ENCODE results near the gene CISH. TPM values are rescaled to one million over a fixed set of nuclear protein-coding genes. Genes with fewer than 3 reads are reported as not detected.
A peak's percentile ranks its signal among the peaks of the same experiment; 100 is the strongest.

The CISH gene, protein sequence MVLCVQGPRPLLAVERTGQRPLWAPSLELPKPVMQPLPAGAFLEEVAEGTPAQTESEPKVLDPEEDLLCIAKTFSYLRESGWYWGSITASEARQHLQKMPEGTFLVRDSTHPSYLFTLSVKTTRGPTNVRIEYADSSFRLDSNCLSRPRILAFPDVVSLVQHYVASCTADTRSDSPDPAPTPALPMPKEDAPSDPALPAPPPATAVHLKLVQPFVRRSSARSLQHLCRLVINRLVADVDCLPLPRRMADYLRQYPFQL
- 2.6 TPM for total RNA-seq (ENCODE audit: unreplicated experiment)
- long read RNA-seq, partial matches to known transcripts: 0 of 1 reads
- long read RNA-seq, other reads (novel, unspliced or antisense): 0 of 1 reads

DNA sequence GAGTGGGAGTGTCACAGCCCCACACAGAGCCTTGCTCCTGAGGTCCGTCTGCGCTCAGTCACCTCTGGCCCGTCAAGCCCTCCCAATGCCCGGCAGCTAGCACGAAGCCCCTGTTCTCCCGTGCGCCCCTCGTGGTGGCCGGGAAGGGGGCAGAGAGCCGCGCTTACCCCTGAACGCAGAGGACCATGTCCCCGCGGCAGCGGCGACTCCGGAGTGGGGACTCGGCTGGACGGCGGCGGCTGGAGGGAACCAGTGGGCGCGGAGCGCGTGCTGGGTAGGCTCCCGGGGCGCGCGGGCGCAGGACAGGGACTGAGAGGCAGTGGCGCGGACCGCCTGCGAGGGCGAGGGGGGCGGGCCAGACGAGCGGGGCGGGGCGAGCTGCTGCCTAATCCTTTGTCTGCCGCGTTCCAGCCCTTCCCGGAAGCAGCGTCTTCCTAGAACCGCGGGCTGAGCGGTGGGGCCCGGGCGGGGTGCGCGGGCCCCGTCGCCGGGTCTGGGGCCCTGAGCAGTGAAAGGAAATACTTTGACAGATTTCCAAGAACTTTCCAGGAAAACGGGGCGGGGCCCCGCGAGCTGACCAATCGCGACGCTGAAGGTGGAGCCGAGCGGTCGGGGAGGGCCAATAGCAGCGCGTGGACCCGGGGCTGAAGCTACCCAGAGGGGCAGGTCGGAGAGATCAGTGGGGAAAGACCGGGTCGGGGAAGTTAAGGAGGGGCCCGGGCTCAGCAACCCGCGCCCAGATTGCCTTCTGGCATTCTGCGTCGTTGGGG lies at the start of gene CISH:
TSS of gene CISH (minus strand) at position 311 of the 770 bp plus-strand sequence. CDS start at position 187, 124 bp downstream.
- H3K27ac Mint-ChIP-seq (ENCODE audit: unreplicated experiment): no peak within 1 kb of the TSS
- H3K4me1 Mint-ChIP-seq (ENCODE audit: unreplicated experiment): peaks cover 36% of the 10 kb centered on the region
- peak; percentile 94 for DNase-seq (ENCODE audit: low spot score)
- TF ChIP-seq, protein P1, sequence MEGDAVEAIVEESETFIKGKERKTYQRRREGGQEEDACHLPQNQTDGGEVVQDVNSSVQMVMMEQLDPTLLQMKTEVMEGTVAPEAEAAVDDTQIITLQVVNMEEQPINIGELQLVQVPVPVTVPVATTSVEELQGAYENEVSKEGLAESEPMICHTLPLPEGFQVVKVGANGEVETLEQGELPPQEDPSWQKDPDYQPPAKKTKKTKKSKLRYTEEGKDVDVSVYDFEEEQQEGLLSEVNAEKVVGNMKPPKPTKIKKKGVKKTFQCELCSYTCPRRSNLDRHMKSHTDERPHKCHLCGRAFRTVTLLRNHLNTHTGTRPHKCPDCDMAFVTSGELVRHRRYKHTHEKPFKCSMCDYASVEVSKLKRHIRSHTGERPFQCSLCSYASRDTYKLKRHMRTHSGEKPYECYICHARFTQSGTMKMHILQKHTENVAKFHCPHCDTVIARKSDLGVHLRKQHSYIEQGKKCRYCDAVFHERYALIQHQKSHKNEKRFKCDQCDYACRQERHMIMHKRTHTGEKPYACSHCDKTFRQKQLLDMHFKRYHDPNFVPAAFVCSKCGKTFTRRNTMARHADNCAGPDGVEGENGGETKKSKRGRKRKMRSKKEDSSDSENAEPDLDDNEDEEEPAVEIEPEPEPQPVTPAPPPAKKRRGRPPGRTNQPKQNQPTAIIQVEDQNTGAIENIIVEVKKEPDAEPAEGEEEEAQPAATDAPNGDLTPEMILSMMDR (IDR thresholded peaks at IDR 0.05; ENCODE audit: unreplicated experiment): peak; percentile 64
- H3K4me3 Mint-ChIP-seq (ENCODE audit: unreplicated experiment): peak within 1 kb of the TSS; percentile 86
- peaks cover 4% of the 10 kb centered on the region for H3K36me3 Mint-ChIP-seq (ENCODE audit: low read depth, unreplicated experiment)
- H3K27me3 Mint-ChIP-seq (ENCODE audit: unreplicated experiment): peaks cover 15% of the 10 kb centered on the region
- no peaks in the 10 kb centered on the region for H3K9me3 Mint-ChIP-seq (ENCODE audit: unreplicated experiment)

DNA sequence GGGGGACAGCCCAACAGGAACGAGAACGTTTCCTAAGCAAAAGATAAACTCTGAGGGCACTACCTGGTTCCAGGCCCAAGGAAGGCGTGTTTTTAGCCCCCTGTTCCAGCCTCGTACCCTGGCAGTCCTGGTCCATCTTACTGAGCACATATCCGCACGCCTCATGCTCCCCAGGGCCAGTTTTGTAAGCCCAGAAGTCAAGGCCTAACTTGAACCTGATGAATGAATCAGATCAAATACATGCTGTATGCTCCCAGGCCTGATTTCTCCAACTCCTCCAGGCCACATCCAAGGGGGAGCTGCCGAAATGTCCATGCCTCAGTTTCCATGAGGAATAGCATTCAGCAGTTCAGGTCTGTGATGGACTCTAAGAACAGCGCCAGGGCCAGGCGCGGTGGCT lies 48.8 kb upstream of the CISH start:
- TF ChIP-seq, protein P1 (IDR thresholded peaks at IDR 0.05; ENCODE audit: unreplicated experiment): no peak
- DNase-seq (ENCODE audit: low spot score): no peak
- Mint-ChIP-seq H3K27ac (ENCODE audit: unreplicated experiment) (no peak overlapping the region), H3K9me3 (ENCODE audit: unreplicated experiment) (no peaks in the 10 kb centered on the region), H3K36me3 (ENCODE audit: low read depth, unreplicated experiment) (no peaks in the 10 kb centered on the region), H3K4me3 (ENCODE audit: unreplicated experiment) (no peak overlapping the region), H3K27me3 (ENCODE audit: unreplicated experiment) (peaks cover 10% of the 10 kb centered on the region), H3K4me1 (ENCODE audit: unreplicated experiment) (no peaks in the 10 kb centered on the region)

DNA sequence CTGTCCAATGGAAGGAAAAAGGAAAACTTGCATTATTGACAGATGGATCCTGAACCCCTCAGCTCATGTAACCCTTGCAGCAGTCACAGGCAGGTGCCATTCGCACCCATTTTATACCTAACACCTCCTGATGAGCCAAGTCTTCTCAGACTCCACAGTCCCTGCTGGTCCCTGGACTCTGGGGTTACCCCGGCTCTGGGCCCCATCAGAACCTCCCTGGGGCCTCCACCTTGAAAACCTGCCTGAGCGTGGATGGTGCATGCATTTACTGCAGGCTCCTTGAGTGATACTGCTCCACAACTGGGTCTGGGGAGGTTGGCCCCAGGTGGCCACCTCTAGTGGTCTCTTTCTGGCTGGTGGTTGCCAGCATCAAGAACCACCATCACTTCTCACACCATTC lies 47.3 kb upstream of the CISH start:
- DNase-seq (ENCODE audit: low spot score): no peak

DNA sequence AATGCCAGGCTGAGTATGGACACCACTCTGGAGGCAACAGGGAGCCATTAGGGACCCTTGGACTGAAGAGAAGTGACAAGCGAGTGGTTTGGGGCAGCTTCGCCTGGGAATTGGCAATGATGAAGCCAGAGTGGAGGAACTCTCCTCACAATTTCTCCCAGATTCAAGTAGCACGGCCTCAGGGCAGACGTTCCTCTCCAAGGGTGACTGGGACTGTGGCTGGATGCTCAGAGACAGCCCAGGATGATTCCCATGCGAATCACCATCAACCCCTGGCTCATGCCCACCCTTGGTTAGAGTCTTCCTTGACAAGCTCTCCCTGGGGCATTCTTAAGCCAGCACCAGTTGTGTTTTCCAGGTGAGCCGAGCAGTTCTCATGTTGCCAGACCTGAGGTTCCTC lies 46.8 kb upstream of the CISH start:
- TF ChIP-seq, protein P1 (IDR thresholded peaks at IDR 0.05; ENCODE audit: unreplicated experiment): no peak
- Mint-ChIP-seq H3K36me3 (ENCODE audit: low read depth, unreplicated experiment) (no peaks in the 10 kb centered on the region), H3K4me3 (ENCODE audit: unreplicated experiment) (no peak overlapping the region), H3K9me3 (ENCODE audit: unreplicated experiment) (no peaks in the 10 kb centered on the region), H3K27ac (ENCODE audit: unreplicated experiment) (no peak overlapping the region), H3K27me3 (ENCODE audit: unreplicated experiment) (peaks cover 10% of the 10 kb centered on the region), H3K4me1 (ENCODE audit: unreplicated experiment) (no peaks in the 10 kb centered on the region)
- no peak for DNase-seq (ENCODE audit: low spot score)

More for the DNA sequence above, 47.3 kb upstream of the CISH start:
- Mint-ChIP-seq H3K9me3 (ENCODE audit: unreplicated experiment) (no peaks in the 10 kb centered on the region), H3K36me3 (ENCODE audit: low read depth, unreplicated experiment) (no peaks in the 10 kb centered on the region), H3K4me1 (ENCODE audit: unreplicated experiment) (no peaks in the 10 kb centered on the region), H3K4me3 (ENCODE audit: unreplicated experiment) (no peak overlapping the region), H3K27me3 (ENCODE audit: unreplicated experiment) (peaks cover 10% of the 10 kb centered on the region), H3K27ac (ENCODE audit: unreplicated experiment) (no peak overlapping the region)
- TF ChIP-seq, protein P1 (IDR thresholded peaks at IDR 0.05; ENCODE audit: unreplicated experiment): no peak

DNA sequence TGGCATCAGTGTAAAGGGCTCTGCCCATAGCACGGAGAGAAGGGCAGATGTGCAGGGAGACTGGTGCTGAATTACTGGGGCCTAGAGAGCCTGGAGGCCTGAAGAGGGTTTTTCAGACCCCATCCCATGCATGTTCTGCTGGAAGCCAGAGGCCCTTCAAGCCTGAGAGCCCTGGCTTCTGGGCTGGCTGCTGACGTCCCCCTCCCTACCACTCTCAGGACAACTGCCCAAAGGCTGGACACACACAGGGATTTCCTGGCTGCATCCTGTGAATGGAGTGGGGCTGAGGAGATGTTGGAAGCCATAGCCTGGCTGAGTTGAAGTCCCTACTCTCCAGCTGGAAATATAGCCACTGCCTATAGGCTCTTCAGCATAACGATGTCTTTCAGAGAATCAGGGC lies 46.2 kb upstream of the CISH start:
- Mint-ChIP-seq H3K4me3 (ENCODE audit: unreplicated experiment) (no peak overlapping the region), H3K4me1 (ENCODE audit: unreplicated experiment) (no peaks in the 10 kb centered on the region), H3K36me3 (ENCODE audit: low read depth, unreplicated experiment) (no peaks in the 10 kb centered on the region), H3K27me3 (ENCODE audit: unreplicated experiment) (peaks cover 10% of the 10 kb centered on the region), H3K9me3 (ENCODE audit: unreplicated experiment) (no peaks in the 10 kb centered on the region), H3K27ac (ENCODE audit: unreplicated experiment) (no peak overlapping the region)
- TF ChIP-seq, protein P1 (IDR thresholded peaks at IDR 0.05; ENCODE audit: unreplicated experiment): no peak
- DNase-seq (ENCODE audit: low spot score): no peak
